WTC11 (cell line): Measurements from ENCODE around the gene MAP4. TPM values are rescaled to one million over a fixed set of nuclear protein-coding genes. Genes with fewer than 3 reads are reported as not detected.

ENCODE experiments used
- ATAC-seq: fragments of 200-7000 bp; cut with Tn5 transposase; 2 replicates; pipeline ENCODE4 v1.10.0; 2021; ENCODE audit warnings: mild to moderate bottlenecking, moderate library complexity
- CTCF ChIA-PET: fragments of 300-600 bp; sonication (Branson Sonifier 250); formaldehyde crosslinking; loops from one replicate; lab custom pipeline; 2021; ENCODE audit warnings: antibody characterized with exemption; lab: Charles Lee
- POLR2A ChIA-PET: fragments of 350-600 bp; sonication (Branson Sonifier 250); formaldehyde crosslinking; loops from one replicate; lab custom pipeline; 2021; ENCODE audit warnings: antibody characterized with exemption; lab: Charles Lee
- DNase-seq: peaks from one replicate; pipeline ENCODE4 v3.0.0; 2021; ENCODE audit warnings: low spot score
- H3K27ac Mint-ChIP-seq: 2 replicates; pipeline ENCODE4 v1.8.0; 2021; ENCODE audit warnings: mixed read lengths
- H3K27me3 Mint-ChIP-seq: 2 replicates; pipeline ENCODE4 v1.8.0; 2021; ENCODE audit warnings: low read depth, mild to moderate bottlenecking, moderate library complexity, mixed read lengths
- H3K36me3 Mint-ChIP-seq: 2 replicates; pipeline ENCODE4 v1.8.0; 2021; ENCODE audit warnings: mixed read lengths
- H3K4me1 Mint-ChIP-seq: 2 replicates; pipeline ENCODE4 v1.8.0; 2022; ENCODE audit warnings: mixed read lengths
- H3K4me3 Mint-ChIP-seq: 2 replicates; pipeline ENCODE4 v1.8.0; 2021; ENCODE audit warnings: mild to moderate bottlenecking, moderate library complexity, mixed read lengths
- H3K9me3 Mint-ChIP-seq: 2 replicates; pipeline ENCODE4 v1.8.0; 2021; ENCODE audit warnings: mixed read lengths
- CREM ChIP-seq: sonication (generic); formaldehyde crosslinking; IDR thresholded peaks from 2 replicates; pipeline ENCODE4 v1.8.1; 2022; ENCODE audit warnings: mild to moderate bottlenecking, missing genetic modification reagents, moderate library complexity
- ELF4 ChIP-seq: sonication (generic); formaldehyde crosslinking; IDR thresholded peaks from 2 replicates; pipeline ENCODE4 v1.8.1; 2022; ENCODE audit warnings: low read depth, mild to moderate bottlenecking, moderate library complexity, missing genetic modification reagents
- JAZF1 ChIP-seq: fragments of 250-450 bp; sonication (Bioruptor Pico); IDR thresholded peaks from 2 replicates; pipeline ENCODE4 v1.9.0; 2021; ENCODE audit warnings: moderate library complexity, mild to moderate bottlenecking, inconsistent platforms
- MXD4 ChIP-seq: fragments of 250-450 bp; sonication (Bioruptor Pico); IDR thresholded peaks from 2 replicates; pipeline ENCODE4 v1.8.0; 2021; ENCODE audit warnings: mild to moderate bottlenecking, moderate library complexity, borderline replicate concordance
- NFATC4 ChIP-seq: fragments of 250-450 bp; sonication (Bioruptor Pico); IDR thresholded peaks from 2 replicates; pipeline ENCODE4 v1.9.0; 2021; ENCODE audit warnings: mild to moderate bottlenecking
- NFYB ChIP-seq: sonication (generic); formaldehyde crosslinking; conservative IDR thresholded peaks from 2 replicates; pipeline ENCODE4 v1.8.0; 2022; ENCODE audit warnings: low read depth, missing genetic modification reagents
- NR3C1 ChIP-seq: sonication (generic); formaldehyde crosslinking; conservative IDR thresholded peaks from 2 replicates; pipeline ENCODE4 v1.8.1; 2023; ENCODE audit warnings: low read depth, mild to moderate bottlenecking, missing genetic modification reagents
- OVOL2 ChIP-seq: fragments of 250-450 bp; sonication (Bioruptor Pico); IDR thresholded peaks from 2 replicates; pipeline ENCODE4 v1.9.0; 2021; ENCODE audit warnings: mild to moderate bottlenecking, borderline replicate concordance
- SP1 ChIP-seq: sonication (generic); formaldehyde crosslinking; conservative IDR thresholded peaks from 2 replicates; pipeline ENCODE4 v1.8.1; 2022; ENCODE audit warnings: missing genetic modification reagents
- TCF7 ChIP-seq: sonication (generic); formaldehyde crosslinking; IDR thresholded peaks from 2 replicates; pipeline ENCODE4 v1.8.0; 2022; ENCODE audit warnings: mild to moderate bottlenecking, low read depth, missing genetic modification reagents, moderate library complexity
- ZBTB21 ChIP-seq: sonication (generic); formaldehyde crosslinking; IDR thresholded peaks from 2 replicates; pipeline ENCODE4 v1.8.1; 2023; ENCODE audit warnings: mild to moderate bottlenecking, missing genetic modification reagents, borderline replicate concordance
- ZNF416 ChIP-seq: fragments of 250-450 bp; sonication (Bioruptor Pico); IDR thresholded peaks from 2 replicates; pipeline ENCODE4 v1.9.0; 2021; ENCODE audit warnings: mild to moderate bottlenecking, inconsistent platforms
- ZNF671 ChIP-seq: fragments of 250-450 bp; sonication (Bioruptor Pico); IDR thresholded peaks from 2 replicates; pipeline ENCODE4 v1.8.0; 2021; ENCODE audit warnings: mild to moderate bottlenecking
- total RNA-seq: library from RNA; stranded (reverse); gene quantifications from 3 replicates; pipeline ENCODE4 v1.2.3, GENCODE V29; 2021
- TF ChIP-seq, protein P1 (sequence below): sonication (generic); formaldehyde crosslinking; IDR thresholded peaks from 2 replicates; pipeline ENCODE4 v1.8.0; 2022; ENCODE audit warnings: mild to moderate bottlenecking, missing genetic modification reagents
- TF ChIP-seq, protein P2 (sequence below): fragments of 200-600 bp; IDR thresholded peaks from 2 replicates; pipeline ENCODE4 v1.8.0; 2022; ENCODE audit warnings: antibody characterized with exemption
- TF ChIP-seq, protein P3 (sequence below): fragments of 250-450 bp; sonication (Bioruptor Pico); IDR thresholded peaks from 2 replicates; pipeline ENCODE4 v1.9.0; 2021; ENCODE audit warnings: mild to moderate bottlenecking
- TF ChIP-seq, protein P4 (sequence below): sonication (generic); formaldehyde crosslinking; IDR thresholded peaks from 2 replicates; pipeline ENCODE4 v1.8.1; 2022; ENCODE audit warnings: missing genetic modification reagents, borderline replicate concordance
- TF ChIP-seq, protein P5 (sequence below): sonication (generic); formaldehyde crosslinking; IDR thresholded peaks from 2 replicates; pipeline ENCODE4 v1.8.1; 2022; ENCODE audit warnings: low read depth, mild to moderate bottlenecking, moderate library complexity, missing genetic modification reagents, borderline replicate concordance
- TF ChIP-seq, protein P6 (sequence below): fragments of 250-450 bp; sonication (Bioruptor Pico); IDR thresholded peaks from 2 replicates; pipeline ENCODE4 v2.1.2; 2022; ENCODE audit warnings: mild to moderate bottlenecking, moderate library complexity
- TF ChIP-seq, protein P7 (sequence below): sonication (generic); formaldehyde crosslinking; IDR thresholded peaks from 2 replicates; pipeline ENCODE4 v1.8.0; 2022; ENCODE audit warnings: mild to moderate bottlenecking, missing genetic modification reagents

The MAP4 gene
- total RNA-seq, 1 experiment from 2014 or later = 199 TPM

DNA sequence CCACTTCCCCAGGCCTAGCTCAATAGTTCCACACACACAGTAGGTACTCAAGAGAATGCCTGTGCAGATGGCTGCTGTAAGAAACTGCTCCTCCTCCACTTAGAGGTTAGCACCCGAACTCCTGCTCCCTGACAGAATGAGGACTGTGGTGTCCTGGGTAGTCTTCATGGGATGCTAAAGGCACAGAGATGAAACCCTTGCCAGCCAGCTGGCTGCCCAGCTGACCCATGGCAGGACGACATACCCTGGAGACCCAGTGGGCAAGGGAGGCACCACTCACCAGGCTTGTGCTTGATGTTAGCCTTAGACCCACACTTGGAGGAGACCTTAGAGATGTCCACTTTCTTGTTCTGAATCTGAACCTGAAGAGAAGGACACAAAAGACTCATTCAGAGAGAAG is 159.1 kb downstream of the MAP4 start (continued):
- TF ChIP-seq, protein P1, sequence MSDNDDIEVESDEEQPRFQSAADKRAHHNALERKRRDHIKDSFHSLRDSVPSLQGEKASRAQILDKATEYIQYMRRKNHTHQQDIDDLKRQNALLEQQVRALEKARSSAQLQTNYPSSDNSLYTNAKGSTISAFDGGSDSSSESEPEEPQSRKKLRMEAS (CRISPR knock-in tag) = no peak

DNA sequence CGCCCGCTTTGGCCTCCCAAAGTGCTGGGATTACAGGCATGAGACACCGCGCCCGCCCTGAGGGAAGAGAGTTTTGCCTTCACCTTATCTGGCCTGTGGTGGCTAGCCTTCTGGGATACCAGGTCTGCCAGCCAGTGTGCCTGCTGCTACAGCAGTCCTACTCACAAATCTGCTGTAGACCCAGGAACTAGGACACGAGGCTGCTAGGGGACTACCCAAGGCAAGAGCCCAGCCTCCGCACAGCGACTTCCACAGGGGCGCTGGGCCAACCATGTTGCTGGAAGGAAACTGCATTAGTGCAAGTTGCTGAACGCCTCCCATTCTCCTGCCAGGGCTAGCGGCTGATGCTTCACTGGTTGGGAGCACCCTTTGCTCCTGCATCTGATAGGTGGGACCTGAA is 159.5 kb downstream of the MAP4 start:
- Mint-ChIP-seq H3K4me3 (no peak overlapping the region), H3K27ac (no peak overlapping the region), H3K27me3 (no peaks in the 10 kb centered on the region), H3K9me3 (no peaks in the 10 kb centered on the region), H3K36me3 (peaks cover 28% of the 10 kb centered on the region), H3K4me1 (no peaks in the 10 kb centered on the region)
- POLR2A ChIA-PET = no interaction called here
- ATAC-seq = no peak
- CTCF ChIA-PET = interaction anchor here (1.1 to 1.8 kb wide), 3 partner anchors 19 to 301 kb away, joined by 4 to 5 read pairs (median 4); no protein-coding TSS in a partner anchor
- no peak for TF ChIP-seq ZNF671 (CRISPR knock-in tag)
- TF ChIP-seq, protein P2, sequence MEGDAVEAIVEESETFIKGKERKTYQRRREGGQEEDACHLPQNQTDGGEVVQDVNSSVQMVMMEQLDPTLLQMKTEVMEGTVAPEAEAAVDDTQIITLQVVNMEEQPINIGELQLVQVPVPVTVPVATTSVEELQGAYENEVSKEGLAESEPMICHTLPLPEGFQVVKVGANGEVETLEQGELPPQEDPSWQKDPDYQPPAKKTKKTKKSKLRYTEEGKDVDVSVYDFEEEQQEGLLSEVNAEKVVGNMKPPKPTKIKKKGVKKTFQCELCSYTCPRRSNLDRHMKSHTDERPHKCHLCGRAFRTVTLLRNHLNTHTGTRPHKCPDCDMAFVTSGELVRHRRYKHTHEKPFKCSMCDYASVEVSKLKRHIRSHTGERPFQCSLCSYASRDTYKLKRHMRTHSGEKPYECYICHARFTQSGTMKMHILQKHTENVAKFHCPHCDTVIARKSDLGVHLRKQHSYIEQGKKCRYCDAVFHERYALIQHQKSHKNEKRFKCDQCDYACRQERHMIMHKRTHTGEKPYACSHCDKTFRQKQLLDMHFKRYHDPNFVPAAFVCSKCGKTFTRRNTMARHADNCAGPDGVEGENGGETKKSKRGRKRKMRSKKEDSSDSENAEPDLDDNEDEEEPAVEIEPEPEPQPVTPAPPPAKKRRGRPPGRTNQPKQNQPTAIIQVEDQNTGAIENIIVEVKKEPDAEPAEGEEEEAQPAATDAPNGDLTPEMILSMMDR = no peak
- no peak for TF ChIP-seq MXD4 (CRISPR knock-in tag)
- no peak for TF ChIP-seq NR3C1 (CRISPR knock-in tag)
- no peak for TF ChIP-seq ZNF416 (CRISPR knock-in tag)
- no peak for TF ChIP-seq OVOL2 (CRISPR knock-in tag)
- TF ChIP-seq, protein P1 (CRISPR knock-in tag) = no peak
- TF ChIP-seq, protein P3, sequence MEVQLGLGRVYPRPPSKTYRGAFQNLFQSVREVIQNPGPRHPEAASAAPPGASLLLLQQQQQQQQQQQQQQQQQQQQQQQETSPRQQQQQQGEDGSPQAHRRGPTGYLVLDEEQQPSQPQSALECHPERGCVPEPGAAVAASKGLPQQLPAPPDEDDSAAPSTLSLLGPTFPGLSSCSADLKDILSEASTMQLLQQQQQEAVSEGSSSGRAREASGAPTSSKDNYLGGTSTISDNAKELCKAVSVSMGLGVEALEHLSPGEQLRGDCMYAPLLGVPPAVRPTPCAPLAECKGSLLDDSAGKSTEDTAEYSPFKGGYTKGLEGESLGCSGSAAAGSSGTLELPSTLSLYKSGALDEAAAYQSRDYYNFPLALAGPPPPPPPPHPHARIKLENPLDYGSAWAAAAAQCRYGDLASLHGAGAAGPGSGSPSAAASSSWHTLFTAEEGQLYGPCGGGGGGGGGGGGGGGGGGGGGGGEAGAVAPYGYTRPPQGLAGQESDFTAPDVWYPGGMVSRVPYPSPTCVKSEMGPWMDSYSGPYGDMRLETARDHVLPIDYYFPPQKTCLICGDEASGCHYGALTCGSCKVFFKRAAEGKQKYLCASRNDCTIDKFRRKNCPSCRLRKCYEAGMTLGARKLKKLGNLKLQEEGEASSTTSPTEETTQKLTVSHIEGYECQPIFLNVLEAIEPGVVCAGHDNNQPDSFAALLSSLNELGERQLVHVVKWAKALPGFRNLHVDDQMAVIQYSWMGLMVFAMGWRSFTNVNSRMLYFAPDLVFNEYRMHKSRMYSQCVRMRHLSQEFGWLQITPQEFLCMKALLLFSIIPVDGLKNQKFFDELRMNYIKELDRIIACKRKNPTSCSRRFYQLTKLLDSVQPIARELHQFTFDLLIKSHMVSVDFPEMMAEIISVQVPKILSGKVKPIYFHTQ (CRISPR knock-in tag) = no peak
- TF ChIP-seq, protein P4, sequence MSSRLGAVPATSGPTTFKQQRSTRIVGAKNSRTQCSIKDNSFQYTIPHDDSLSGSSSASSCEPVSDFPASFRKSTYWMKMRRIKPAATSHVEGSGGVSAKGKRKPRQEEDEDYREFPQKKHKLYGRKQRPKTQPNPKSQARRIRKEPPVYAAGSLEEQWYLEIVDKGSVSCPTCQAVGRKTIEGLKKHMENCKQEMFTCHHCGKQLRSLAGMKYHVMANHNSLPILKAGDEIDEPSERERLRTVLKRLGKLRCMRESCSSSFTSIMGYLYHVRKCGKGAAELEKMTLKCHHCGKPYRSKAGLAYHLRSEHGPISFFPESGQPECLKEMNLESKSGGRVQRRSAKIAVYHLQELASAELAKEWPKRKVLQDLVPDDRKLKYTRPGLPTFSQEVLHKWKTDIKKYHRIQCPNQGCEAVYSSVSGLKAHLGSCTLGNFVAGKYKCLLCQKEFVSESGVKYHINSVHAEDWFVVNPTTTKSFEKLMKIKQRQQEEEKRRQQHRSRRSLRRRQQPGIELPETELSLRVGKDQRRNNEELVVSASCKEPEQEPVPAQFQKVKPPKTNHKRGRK (CRISPR knock-in tag) = no peak
- TF ChIP-seq SP1 (CRISPR knock-in tag) = no peak
- DNase-seq = no peak

DNA sequence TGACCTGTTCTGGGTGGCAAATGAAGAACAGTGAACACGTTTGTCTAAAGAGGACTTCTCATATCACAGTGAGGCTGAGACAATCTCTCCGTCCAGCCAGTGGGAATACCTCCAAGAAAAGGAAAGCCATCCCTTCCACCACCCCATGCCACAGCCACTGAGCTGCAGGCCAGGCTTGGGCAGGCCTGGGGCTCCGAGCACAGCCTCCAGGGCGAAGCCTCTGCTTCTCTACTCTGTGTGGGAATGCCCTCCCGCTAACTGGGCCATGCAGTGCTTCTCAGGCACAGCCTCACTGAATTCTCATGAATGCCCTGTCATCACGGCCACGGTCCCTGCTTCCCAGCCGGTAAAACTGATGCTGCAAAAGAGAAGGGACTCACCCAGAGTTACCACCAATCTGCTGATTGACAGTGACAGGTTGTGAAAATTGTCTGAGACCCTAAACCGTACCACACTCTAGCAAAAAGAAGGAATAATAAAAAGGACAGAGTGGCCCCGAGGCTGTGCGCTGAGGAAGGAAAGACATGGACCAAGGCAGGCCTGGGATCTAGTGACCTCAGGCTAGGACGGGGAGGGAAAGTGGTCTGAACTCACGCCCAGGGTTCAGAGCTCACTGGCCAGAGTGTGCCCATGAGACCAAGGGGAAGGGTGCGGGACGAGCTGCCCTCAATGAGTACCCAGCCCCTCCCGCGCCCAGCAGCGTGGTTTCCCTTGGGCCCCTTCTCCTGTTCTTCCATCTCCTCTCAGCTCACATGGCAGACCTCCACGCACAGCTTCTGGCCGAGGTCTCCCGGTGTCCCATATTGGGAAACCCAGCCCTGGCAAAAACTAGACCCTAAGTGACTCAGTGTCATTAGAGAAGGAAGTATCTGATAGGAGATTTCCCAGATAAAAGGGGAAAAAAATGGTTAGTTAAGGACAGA is 160.5 kb downstream of the MAP4 start:
- Mint-ChIP-seq H3K27ac (no peak overlapping the region; the same call in 1 of the 2 replicates), H3K4me1 (no peaks in the 10 kb centered on the region), H3K36me3 (peaks cover 28% of the 10 kb centered on the region), H3K4me3 (no peak overlapping the region), H3K27me3 (no peaks in the 10 kb centered on the region), H3K9me3 (no peaks in the 10 kb centered on the region)
- ChIA-PET POLR2A (no interaction called here), CTCF (interaction anchor here (0.7 to 1.5 kb wide), 6 partner anchors 17 to 302 kb away, joined by 3 to 11 read pairs (median 4); no protein-coding TSS in a partner anchor)
- no peak for ATAC-seq
- DNase-seq = no peak
- TF ChIP-seq ELF4 (no peak), CREM (no peak), SP1 (CRISPR knock-in tag) (no peak), ZBTB21 (no peak), NFATC4 (CRISPR knock-in tag) (no peak), JAZF1 (no peak), NFYB (no peak), TCF7 (no peak)
- TF ChIP-seq, protein P5, sequence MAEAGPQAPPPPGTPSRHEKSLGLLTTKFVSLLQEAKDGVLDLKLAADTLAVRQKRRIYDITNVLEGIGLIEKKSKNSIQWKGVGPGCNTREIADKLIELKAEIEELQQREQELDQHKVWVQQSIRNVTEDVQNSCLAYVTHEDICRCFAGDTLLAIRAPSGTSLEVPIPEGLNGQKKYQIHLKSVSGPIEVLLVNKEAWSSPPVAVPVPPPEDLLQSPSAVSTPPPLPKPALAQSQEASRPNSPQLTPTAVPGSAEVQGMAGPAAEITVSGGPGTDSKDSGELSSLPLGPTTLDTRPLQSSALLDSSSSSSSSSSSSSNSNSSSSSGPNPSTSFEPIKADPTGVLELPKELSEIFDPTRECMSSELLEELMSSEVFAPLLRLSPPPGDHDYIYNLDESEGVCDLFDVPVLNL (CRISPR knock-in tag) = no peak
- TF ChIP-seq, protein P6, sequence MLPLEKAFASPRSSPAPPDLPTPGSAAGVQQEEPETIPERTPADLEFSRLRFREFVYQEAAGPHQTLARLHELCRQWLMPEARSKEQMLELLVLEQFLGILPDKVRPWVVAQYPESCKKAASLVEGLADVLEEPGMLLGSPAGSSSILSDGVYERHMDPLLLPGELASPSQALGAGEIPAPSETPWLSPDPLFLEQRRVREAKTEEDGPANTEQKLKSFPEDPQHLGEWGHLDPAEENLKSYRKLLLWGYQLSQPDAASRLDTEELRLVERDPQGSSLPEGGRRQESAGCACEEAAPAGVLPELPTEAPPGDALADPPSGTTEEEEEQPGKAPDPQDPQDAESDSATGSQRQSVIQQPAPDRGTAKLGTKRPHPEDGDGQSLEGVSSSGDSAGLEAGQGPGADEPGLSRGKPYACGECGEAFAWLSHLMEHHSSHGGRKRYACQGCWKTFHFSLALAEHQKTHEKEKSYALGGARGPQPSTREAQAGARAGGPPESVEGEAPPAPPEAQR = no peak
- TF ChIP-seq, protein P1 (CRISPR knock-in tag) = no peak
- TF ChIP-seq, protein P7, sequence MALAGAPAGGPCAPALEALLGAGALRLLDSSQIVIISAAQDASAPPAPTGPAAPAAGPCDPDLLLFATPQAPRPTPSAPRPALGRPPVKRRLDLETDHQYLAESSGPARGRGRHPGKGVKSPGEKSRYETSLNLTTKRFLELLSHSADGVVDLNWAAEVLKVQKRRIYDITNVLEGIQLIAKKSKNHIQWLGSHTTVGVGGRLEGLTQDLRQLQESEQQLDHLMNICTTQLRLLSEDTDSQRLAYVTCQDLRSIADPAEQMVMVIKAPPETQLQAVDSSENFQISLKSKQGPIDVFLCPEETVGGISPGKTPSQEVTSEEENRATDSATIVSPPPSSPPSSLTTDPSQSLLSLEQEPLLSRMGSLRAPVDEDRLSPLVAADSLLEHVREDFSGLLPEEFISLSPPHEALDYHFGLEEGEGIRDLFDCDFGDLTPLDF (CRISPR knock-in tag) = no peak
